GM20431 (cell line): ENCODE results near the gene C2CD4B.

ENCODE experiments used
- in situ Hi-C: fragments of 300-500 bp; cut with MseI, MboI; formaldehyde crosslinking; loops from one replicate; pipeline ENCODE4 v1.15.0; 2020; ENCODE audit warnings: low sequenced_read_pairs; ENCODE audit not compliant: unreplicated experiment

Gene C2CD4B

DNA sequence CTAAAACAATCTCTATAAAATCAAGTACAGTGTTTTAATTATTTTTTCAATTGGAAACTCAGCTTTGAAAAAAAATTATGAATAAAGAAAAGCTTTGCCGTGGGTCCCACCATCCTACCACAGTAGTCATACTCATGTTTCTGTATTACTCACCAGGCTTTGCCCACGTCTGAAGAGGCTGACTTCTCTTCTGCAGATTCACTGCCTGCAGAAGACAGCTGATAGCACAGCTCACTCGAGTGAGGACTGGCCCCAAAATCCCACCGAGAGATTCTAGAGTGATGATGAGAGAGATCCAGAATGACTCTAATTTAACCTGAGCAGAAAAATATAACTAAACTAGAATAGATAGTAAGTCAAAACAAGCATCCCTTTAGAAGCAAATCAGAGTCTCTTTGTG lies 11.9 kb downstream of the C2CD4B start:
- in situ Hi-C loops, result no loop called here

DNA sequence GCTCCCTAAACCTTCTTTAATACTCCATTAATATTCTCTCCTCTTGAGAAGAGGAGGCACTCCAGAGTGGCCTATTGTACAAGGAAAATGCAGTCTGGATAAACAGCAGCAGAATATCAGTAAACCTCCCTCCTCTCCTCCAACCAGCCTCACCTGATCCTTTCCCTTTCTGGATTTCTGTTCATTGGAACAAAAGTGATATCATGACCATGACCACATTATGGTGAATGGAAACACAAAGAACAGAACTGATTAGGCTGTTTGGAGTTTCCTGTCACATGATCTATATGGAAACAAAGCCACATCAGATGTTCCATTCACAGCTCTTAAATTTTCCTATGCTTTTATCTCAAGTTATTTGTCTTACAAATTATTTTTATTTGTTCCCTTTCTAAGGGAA lies 14.6 kb downstream of the C2CD4B start:
- in situ Hi-C loops, result no loop called here

DNA sequence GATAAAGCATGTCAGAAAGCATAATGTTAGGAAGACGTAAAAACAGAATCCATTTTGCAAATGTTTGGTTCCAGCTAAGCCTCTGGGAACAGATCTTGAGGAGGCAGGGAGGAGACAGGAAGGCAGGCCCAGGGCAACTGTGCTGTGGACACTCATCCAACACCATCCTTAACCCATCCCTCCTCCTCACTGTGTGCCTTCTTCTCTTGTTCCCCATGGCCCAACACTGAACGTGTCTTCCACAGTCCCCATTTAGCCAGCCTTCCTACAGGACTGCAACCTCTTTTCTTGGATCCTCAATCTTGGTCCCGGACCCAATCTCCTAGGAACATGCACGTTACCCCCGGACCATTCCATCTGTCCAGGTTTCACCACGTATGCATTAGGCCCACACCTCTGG lies 15.4 kb downstream of the C2CD4B start:
- in situ Hi-C loops, result no loop called here

DNA sequence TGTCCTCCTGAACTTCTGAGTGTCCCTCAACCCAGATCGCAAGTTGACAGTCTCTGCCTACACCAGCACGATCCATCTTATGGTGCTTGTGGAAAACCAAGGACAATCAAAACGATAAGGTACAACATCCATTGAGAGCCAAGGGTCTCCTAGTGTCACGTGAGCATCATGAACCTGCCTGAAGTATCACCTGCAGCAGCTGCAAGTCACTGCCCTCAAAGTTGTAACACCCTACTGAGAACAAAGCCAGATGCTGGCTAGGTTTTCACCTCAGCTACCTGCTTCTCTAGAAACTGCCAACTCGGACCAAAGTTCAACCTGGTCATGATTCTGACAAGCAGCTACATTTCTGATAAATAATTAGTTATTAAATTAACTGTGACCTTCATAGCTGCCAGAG lies 17.5 kb downstream of the C2CD4B start:
- in situ Hi-C loops, result no loop called here

DNA sequence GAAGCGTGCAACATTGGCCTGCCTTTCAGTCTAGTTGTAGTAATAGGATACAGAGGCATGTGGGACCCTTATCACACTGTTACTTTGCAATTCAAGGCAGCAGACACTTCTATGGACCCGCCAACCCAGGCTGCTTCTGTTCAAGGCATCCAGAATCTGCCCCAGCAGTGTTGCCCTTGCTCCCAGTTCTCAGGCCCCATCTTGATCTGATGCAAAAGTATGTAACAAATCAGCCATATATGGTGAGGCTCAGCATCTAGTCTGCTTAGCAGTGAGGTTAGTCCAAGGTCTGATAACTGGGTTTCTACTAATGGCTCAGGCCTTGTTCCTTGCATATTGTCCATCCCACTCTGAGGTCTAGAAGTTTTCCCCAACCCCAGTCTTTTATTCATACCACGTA lies 17.9 kb downstream of the C2CD4B start:
- in situ Hi-C loops, result no loop called here

DNA sequence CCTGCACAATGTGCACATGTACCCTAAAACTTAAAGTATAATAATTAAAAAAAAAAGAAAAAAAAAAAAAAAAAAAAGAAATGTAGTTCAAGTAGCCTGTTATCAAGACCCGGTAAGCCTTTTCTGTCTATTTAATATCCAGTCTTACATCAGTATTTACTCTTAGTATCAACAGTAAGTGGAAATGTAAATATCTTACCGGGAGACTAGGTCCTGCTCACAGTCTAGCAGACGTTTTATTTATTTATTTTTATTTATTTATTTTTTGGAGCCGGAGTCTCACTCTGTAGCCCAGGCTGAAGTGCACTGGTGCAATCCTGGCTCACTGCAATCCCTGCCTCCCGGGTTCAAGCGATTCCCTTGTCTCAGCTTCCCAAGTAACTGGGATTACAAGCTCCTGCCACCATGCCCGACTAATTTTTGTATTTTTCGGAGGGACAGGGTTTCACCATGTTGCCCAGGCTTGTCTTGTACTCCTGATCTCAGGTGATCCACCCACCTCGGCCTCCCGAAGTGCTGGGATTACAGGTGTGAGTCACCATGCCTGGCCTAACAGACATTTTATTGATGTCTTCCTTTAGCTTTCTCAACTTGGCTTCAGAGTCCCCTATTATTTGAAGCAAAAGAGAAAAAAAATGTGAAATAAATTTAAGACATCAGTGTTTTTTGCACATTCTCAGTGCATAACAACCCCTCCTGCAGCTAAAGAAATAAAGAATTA lies 19.9 kb downstream of the C2CD4B start:
- in situ Hi-C loops, result no loop called here

DNA sequence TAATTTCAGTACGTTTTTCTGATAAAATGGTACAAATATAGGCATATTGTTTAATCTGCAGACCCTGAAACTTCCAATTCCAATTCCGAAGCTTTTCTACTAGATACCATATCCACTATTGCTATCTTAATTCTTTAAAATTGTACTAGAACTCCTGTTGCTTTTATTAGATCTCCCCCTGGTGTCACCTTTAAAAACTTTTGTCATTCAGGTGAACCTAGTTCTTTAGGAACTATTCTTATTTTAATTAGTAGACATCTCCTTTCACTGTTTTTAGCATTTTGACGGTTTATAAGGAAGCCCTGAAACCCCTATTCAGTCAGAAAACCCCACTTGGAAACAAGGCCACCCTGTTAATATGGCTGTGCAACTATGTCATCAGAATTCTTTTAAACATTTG lies 22.3 kb downstream of the C2CD4B start:
- in situ Hi-C loops, result no loop called here

DNA sequence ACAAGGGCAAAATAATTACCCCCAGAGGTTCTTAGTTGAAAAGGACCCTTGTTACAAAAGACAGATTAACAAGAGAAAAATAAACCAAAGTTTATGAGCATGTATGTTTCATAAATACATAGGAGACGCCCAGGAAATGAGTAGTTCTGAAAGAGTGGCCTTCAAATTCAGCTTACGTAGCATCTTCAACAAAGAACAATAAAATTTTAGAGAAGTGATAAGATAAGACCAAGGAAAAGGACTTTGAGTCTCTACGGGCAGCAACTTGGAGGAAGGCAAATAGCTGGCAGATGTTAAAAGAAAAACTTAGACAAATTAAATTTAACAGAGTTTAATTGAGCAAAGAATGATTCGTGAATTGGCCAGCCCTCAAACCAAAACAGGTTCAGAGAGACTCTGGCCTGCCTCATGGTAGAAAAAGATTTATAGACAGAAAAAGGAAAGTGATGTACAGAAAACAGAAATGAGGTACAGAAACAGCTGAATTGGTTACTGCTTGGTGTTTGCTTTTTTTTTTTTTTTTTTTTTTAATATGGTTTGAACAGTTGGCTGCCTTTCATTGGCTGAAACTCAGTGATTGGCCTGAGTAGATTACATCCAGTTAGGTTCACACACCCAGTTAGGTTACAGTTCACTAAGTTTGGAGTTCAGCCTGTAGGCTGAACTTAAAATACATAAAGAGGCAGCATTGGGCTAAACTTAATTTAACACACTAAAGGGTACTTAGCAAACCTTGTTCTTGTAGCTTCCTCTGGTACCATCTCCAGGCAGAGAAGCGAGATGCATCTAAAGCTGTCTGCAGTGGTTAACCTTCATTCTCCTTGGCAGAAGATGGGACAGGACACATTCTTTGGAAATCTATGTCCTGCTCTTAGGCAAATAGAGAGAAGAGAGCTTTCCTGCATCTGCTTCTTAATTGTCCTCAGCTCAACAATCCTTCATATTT lies 23.2 kb downstream of the C2CD4B start:
- in situ Hi-C loops, result no loop called here

DNA sequence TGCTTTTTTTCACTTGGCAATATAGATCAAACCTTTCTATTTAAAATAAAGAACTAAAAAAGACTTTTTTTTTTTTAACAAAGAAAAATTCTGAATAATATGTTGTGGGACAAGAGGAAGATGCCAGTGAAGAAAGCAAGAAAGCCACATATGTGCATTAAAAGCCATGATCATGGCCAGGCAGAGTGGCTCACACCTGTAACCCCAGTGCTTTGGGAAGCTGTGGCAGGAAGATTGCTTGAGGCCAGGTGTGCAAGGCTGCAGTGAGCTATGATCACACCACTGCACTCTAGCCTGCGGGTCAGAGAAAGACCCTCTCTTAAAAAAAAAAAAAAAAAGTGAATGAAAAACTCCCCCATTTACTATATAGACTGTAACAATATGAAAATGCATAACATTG lies 23.9 kb downstream of the C2CD4B start:
- in situ Hi-C loops, result no loop called here

DNA sequence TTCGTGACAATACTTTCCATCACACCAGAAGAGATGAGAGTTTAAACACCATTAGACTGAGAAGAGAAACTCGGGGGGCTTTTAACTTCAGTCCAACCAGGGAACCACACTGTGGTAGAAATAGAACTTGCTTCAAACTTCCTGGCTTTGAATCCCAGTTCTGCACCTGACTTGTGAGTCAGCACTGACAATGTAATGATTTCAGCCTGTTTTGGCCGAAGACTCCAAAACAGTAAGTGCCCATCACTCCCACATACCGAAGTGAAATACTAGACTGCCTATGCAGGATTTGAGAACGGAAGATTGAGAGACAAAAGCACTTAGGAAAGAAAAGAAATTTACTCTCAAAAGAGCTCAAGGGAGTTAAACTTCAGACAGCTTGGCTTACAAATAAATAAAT lies 27.0 kb downstream of the C2CD4B start:
- in situ Hi-C loops, result no loop called here

DNA sequence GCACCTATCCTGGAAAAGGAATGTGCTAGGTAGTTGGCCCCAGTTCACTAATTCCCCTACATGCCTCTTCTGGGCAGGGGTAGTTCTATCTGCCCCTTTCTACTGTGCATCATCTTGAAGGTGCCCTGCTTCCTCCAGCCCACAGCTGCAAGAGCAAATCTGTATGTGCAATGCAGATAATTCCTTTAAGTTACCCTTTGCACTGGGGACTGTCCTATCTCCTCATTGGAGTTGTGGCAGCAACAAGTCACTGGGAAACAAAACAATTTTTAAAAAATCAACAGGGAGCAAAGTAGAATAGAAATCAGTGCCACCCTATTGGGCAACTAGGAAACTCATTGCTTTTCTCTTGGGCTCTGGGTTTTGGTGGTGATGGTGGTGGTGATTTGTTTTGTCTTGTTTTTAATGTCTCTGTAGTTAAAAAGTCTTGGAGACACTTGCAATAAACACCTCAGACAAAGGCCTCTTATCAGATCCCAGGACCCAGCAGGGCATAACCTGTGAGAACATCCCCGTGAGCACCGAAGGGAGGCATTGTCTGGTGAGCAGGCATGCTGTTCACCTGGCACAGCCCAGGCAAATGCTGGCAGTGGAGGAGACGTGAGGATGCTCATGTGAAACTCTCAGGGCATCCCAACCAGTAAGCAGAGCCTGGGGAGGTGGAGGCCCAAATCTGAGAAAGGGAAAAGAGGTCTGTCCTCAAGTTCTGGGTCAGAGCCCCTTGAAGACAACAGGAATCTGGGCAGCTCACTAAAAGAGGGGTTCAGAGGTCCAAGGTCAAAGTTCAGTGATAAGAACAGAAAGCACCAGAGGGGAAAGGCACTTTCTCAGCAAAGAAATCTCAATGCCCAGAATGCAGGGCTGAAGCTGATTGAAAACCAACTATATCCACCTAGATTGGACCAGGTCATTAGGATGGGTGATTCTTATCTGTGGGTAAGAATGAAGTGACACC lies 27.9 kb downstream of the C2CD4B start:
- in situ Hi-C loops, result no loop called here

DNA sequence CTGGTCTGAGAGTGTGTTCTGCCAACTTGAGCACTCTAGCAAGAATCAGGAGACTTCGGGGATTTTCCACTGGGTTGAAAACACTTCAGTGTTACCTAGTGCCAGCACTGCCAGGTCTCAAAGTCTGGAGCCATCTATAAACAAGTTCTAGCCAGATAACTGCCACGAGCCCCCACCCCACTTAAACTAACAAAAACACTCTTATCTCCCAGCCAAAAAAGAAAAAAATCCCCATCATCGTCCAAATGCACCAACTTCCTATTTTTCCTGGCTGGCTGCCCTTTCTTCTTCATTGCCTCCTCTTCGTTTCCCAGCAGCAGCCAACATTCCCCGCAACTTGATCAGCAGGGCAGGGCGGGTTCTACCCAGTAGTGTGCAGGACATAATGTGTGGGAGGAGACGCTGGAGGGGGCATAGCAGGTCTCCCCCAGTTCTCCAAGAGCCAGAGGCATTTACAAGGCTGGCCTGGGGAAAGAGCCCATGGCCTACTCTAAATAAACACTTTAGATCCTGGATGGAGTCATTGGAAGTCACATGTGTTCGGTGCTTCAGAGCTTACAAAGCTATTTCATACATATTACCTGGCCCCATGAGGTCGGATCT lies 29.5 kb downstream of the C2CD4B start:
- in situ Hi-C loops, result no loop called here

DNA sequence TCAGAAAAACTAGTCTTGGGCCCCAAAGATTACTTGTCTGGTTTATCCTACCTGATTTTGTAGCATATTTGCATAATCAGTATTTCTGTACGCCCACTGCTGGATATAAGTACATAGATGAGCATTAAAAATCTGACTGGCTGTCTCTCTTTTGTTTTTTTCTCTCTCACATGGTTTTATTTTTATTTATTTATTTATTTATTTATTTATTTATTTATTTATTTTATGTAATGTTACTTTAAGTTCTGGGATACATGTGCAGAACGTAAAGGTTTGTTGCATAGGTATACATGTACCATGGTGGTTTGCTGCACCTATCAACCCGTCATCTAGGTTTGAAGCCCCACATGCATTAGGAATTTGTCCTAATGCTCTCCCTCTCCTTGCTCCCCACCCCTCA lies 31.9 kb downstream of the C2CD4B start:
- in situ Hi-C loops, result no loop called here

DNA sequence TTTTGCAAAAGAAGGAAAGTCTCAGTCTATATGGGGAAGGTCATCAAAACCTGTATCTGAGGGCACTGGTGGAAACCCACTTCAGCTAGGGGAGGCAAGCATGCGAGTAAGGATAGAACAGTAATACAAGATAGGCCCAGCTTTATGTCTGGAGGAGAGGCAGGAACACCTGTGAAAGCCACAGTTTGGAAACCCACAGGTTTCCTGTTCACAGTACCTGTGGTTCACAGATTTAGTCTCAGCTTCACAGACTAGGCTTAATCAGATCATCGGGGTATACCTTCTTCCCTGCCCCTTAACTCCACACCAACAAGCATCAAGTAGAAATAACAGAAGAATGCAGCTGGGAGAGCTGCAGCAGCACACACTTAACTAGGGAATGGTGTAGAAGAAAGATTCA lies 36.2 kb downstream of the C2CD4B start:
- in situ Hi-C loops, result no loop called here

DNA sequence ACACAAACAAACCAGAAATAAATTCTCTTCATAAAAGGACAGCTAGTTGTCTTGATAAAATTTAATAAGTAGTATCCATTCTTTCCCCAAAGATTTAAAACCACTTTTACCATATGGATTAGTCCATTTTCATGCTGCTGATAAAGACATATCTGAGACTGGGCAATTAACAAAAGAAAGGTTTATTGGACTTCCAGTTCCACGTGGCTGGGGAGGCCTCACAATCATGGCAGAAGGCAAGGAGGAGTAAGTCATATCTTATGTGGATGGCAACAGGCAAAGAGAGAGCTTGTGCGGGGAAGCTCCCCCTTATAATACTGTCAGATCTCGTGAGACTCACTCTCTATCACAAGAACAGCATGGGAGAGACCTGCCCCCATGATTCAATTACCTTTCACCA lies 38.7 kb downstream of the C2CD4B start:
- in situ Hi-C loops, result no loop called here

DNA sequence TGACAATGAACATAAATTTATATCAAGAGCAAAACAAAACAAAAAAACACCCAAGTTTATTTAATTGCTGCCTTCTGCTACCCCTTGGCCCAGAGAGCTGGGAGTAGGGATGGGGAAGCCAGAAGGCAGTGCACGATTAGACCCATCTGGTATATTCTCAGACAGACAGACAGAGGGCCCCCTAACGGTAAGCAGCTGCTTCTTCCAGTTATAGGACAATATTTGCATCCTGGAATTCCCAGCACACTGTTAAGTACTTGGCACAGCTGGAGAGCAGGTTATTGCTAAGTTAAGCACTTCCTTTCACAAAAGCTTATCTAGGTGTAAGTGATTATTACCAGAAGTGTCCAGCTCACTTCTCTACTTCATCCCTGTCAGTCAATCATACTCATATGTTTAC lies 39.3 kb downstream of the C2CD4B start:
- in situ Hi-C loops, result no loop called here

DNA sequence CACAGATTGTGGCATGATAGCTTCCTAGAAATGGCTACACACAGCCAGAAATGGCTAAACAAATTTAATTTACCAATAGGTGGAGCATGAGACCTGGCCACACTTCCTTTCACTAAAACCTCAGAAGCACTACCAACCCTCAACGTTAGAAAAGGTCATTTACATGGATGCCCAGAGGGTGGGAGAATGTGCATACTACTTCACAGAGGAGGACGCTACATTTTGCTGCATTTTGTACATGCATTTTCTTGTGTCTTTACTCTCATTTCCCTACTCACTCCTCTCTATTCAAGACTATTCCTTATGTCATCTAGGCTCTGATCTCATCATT lies 40.1 kb downstream of the C2CD4B start:
- in situ Hi-C loops, result no loop called here

DNA sequence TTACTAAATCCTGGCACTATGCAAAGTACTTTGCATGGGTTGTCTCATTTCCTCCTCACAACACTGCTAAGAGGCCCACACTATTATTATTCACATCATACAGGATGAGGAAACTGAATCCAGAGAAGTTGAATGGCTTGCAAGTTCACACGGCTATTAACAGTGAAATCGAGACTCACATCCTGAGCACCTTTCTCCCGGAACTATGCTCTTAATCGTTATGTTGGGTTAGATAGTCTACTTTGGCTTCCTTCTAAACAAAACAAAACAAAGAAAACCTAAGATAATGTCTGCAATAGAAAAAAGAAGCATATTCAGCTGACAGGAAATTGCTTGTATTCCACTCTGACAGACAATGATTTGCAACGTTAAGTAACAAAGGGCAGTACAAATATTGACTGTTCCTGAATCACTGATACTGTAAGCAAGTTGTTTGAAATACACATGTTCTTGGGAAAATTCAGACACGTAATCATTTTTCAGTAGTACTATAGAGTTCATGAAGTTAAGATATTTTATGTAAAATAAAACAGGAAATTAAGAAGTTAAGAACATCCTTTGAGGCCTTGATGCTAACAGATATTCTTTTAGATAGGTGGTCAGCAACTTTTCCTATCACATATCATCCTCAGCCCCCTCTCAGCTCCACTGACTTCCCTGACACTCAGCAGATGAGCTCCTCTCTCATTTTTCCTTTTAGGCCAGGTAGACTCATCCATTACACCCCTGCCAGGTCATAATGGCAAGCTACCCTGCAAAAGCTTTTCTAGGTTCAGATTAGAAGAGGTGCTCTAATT lies 40.7 kb downstream of the C2CD4B start:
- in situ Hi-C loops, result no loop called here

DNA sequence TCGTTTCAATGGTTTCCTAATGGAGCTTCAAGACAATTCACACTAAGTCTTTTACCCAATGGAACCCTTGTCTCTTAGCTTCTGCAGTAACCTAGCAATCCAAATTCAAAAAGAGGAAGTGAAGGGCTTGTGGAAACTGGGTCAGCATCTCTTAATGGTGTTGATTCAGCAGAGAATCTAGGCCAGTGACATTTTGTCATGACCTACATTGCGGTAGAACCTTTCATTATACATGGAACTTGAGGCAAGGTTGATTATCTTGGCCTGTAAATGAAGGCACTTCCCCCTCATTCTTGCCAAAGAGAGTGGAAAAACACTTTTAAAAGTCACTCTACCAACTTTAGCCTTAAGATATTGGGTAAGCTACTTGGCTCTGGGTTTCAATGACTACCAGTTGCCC lies 42.8 kb downstream of the C2CD4B start:
- in situ Hi-C loops, result no loop called here
